SK-N-SH treated with all-trans-retinoic acid at 6 μM for 48 hours (cell line): Measurements from ENCODE around the gene ASTN2.

Experiments
- ATAC-seq: fragments of 200-7000 bp; cut with Tn5 transposase; 3 replicates; pipeline ENCODE4 v1.9.1; 2020; ENCODE audit warnings: mild to moderate bottlenecking, moderate library complexity
- BACH2 ChIP-seq: fragments of 250-450 bp; sonication (Bioruptor Pico); IDR thresholded peaks from 2 replicates; pipeline ENCODE4 v1.9.0; 2021; ENCODE audit warnings: mild to moderate bottlenecking, borderline replicate concordance
- CSDC2 ChIP-seq: fragments of 250-450 bp; sonication (Bioruptor Pico); IDR thresholded peaks from 2 replicates; pipeline ENCODE4 v1.5.0; 2020; ENCODE audit warnings: mild to moderate bottlenecking, moderate library complexity
- ESRRG ChIP-seq: fragments of 250-450 bp; sonication (Bioruptor Pico); IDR thresholded peaks from 2 replicates; pipeline ENCODE4 v1.6.1; 2021; ENCODE audit warnings: mild to moderate bottlenecking
- GLIS3 ChIP-seq: fragments of 250-450 bp; sonication (Bioruptor Pico); IDR thresholded peaks from 2 replicates; pipeline ENCODE4 v1.5.0; 2020; ENCODE audit warnings: mild to moderate bottlenecking, moderate library complexity
- ISL1 ChIP-seq: fragments of 250-450 bp; sonication (Bioruptor Pico); IDR thresholded peaks from 2 replicates; pipeline ENCODE4 v2.1.2; 2022; ENCODE audit warnings: mild to moderate bottlenecking, moderate library complexity
- OSR1 ChIP-seq: fragments of 250-450 bp; sonication (Bioruptor Pico); IDR thresholded peaks from 2 replicates; pipeline ENCODE4 v1.8.0; 2022; ENCODE audit warnings: moderate library complexity, mild to moderate bottlenecking, inconsistent platforms
- PPARA ChIP-seq: fragments of 250-450 bp; sonication (Bioruptor Pico); IDR thresholded peaks from 2 replicates; pipeline ENCODE4 v1.5.0; 2020; ENCODE audit warnings: mild to moderate bottlenecking, borderline replicate concordance
- RARB ChIP-seq: fragments of 250-450 bp; sonication (Bioruptor Pico); IDR thresholded peaks from 2 replicates; pipeline ENCODE4 v1.8.0; 2021; ENCODE audit warnings: mild to moderate bottlenecking, moderate library complexity
- SNAI2 ChIP-seq: fragments of 250-450 bp; sonication (Bioruptor Pico); IDR thresholded peaks from 2 replicates; pipeline ENCODE4 v1.5.0; 2020; ENCODE audit warnings: mild to moderate bottlenecking, moderate library complexity
- TCF4 ChIP-seq: fragments of 250-450 bp; sonication (Bioruptor Pico); IDR thresholded peaks from 2 replicates; pipeline ENCODE4 v1.8.0; 2021; ENCODE audit warnings: mild to moderate bottlenecking, moderate library complexity, borderline replicate concordance
- TOX ChIP-seq: fragments of 250-450 bp; sonication (Bioruptor Pico); IDR thresholded peaks from 2 replicates; pipeline ENCODE4 v1.8.0; 2021; ENCODE audit warnings: mild to moderate bottlenecking, moderate library complexity, borderline replicate concordance
- ZC3H10 ChIP-seq: fragments of 250-450 bp; sonication (Bioruptor Pico); IDR thresholded peaks from 2 replicates; pipeline ENCODE4 v1.5.1; 2021; ENCODE audit warnings: mild to moderate bottlenecking, moderate library complexity
- ZFP3 ChIP-seq: fragments of 250-450 bp; sonication (Bioruptor Pico); IDR thresholded peaks from 2 replicates; pipeline ENCODE4 v1.5.0; 2020; ENCODE audit warnings: mild to moderate bottlenecking, moderate library complexity
- ZFP30 ChIP-seq: fragments of 450-650 bp; formaldehyde crosslinking; IDR thresholded peaks from 2 replicates; pipeline ENCODE4 v1.5.0; 2022; ENCODE audit warnings: mild to moderate bottlenecking, moderate library complexity
- ZNF565 ChIP-seq: fragments of 450-650 bp; formaldehyde crosslinking; conservative IDR thresholded peaks from 2 replicates; pipeline ENCODE4 v1.5.0; 2020; ENCODE audit warnings: low read depth, mild to moderate bottlenecking, moderate library complexity
- ZNF70 ChIP-seq: fragments of 450-650 bp; formaldehyde crosslinking; IDR thresholded peaks from 2 replicates; pipeline ENCODE4 v1.5.0; 2020; ENCODE audit warnings: mild to moderate bottlenecking, moderate library complexity
- ZNF8 ChIP-seq: fragments of 450-650 bp; formaldehyde crosslinking; IDR thresholded peaks from 2 replicates; pipeline ENCODE4 v1.5.0; 2020; ENCODE audit warnings: mild to moderate bottlenecking, moderate library complexity
- TF ChIP-seq, protein P1 (sequence below): fragments of 250-450 bp; sonication (Bioruptor Pico); IDR thresholded peaks from 2 replicates; pipeline ENCODE4 v1.5.0; 2020; ENCODE audit warnings: mild to moderate bottlenecking, moderate library complexity
- TF ChIP-seq, protein P2 (sequence below): fragments of 250-450 bp; sonication (Bioruptor Pico); IDR thresholded peaks from 2 replicates; pipeline ENCODE4 v1.5.1; 2020; ENCODE audit warnings: low read depth, mild to moderate bottlenecking, moderate library complexity
- TF ChIP-seq, protein P3 (sequence below): fragments of 250-450 bp; sonication (Bioruptor Pico); IDR thresholded peaks from 2 replicates; pipeline ENCODE4 v1.8.0; 2020; ENCODE audit warnings: mild to moderate bottlenecking, moderate library complexity, borderline replicate concordance
- TF ChIP-seq, protein P4 (sequence below): fragments of 250-450 bp; sonication (Bioruptor Pico); IDR thresholded peaks from 2 replicates; pipeline ENCODE4 v1.8.0; 2021; ENCODE audit warnings: low read depth, mild to moderate bottlenecking, moderate library complexity, borderline replicate concordance
- TF ChIP-seq, protein P5 (sequence below): fragments of 250-450 bp; sonication (Bioruptor Pico); IDR thresholded peaks from 2 replicates; pipeline ENCODE4 v1.5.1; 2021; ENCODE audit warnings: mild to moderate bottlenecking, moderate library complexity

The ASTN2 gene

DNA sequence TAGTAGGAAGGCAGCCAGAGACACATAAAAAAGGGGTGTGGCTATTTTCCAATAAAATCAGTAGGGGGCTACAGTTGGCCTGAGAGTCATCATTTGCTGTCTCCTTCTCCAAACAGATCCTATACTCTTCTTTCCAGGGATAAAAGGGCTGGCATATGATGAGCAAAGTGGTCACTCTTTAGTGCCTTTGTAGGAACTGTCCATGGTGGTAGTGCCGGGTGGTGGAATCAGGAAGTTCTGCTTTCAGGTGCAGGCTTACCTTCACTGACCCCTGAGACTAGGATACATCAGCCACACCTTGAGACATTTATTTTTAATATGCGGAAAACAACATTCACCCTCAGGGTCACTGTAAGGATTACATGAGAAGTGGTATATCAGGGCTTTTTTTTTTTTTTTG lies 80.8 kb downstream of the ASTN2 start:
- TF ChIP-seq TOX: no peak
- TF ChIP-seq SNAI2 (CRISPR knock-in tag): no peak
- no peak for TF ChIP-seq ZC3H10
- no peak for TF ChIP-seq ZNF8 (CRISPR knock-in tag)
- TF ChIP-seq ZFP3 (CRISPR knock-in tag): no peak
- TF ChIP-seq, protein P1, sequence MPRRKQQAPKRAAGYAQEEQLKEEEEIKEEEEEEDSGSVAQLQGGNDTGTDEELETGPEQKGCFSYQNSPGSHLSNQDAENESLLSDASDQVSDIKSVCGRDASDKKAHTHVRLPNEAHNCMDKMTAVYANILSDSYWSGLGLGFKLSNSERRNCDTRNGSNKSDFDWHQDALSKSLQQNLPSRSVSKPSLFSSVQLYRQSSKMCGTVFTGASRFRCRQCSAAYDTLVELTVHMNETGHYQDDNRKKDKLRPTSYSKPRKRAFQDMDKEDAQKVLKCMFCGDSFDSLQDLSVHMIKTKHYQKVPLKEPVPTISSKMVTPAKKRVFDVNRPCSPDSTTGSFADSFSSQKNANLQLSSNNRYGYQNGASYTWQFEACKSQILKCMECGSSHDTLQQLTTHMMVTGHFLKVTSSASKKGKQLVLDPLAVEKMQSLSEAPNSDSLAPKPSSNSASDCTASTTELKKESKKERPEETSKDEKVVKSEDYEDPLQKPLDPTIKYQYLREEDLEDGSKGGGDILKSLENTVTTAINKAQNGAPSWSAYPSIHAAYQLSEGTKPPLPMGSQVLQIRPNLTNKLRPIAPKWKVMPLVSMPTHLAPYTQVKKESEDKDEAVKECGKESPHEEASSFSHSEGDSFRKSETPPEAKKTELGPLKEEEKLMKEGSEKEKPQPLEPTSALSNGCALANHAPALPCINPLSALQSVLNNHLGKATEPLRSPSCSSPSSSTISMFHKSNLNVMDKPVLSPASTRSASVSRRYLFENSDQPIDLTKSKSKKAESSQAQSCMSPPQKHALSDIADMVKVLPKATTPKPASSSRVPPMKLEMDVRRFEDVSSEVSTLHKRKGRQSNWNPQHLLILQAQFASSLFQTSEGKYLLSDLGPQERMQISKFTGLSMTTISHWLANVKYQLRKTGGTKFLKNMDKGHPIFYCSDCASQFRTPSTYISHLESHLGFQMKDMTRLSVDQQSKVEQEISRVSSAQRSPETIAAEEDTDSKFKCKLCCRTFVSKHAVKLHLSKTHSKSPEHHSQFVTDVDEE: no peak
- no peak for TF ChIP-seq ZNF70 (CRISPR knock-in tag)
- no peak for TF ChIP-seq RARB (CRISPR knock-in tag)
- no peak for TF ChIP-seq ZNF565 (CRISPR knock-in tag)
- no peak for TF ChIP-seq GLIS3 (CRISPR knock-in tag)
- TF ChIP-seq ZFP30 (CRISPR knock-in tag): no peak
- no peak for TF ChIP-seq OSR1
- no peak for TF ChIP-seq CSDC2 (CRISPR knock-in tag)
- TF ChIP-seq, protein P2, sequence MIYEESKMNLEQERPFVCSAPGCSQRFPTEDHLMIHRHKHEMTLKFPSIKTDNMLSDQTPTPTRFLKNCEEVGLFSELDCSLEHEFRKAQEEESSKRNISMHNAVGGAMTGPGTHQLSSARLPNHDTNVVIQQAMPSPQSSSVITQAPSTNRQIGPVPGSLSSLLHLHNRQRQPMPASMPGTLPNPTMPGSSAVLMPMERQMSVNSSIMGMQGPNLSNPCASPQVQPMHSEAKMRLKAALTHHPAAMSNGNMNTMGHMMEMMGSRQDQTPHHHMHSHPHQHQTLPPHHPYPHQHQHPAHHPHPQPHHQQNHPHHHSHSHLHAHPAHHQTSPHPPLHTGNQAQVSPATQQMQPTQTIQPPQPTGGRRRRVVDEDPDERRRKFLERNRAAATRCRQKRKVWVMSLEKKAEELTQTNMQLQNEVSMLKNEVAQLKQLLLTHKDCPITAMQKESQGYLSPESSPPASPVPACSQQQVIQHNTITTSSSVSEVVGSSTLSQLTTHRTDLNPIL (CRISPR knock-in tag): no peak
- TF ChIP-seq, protein P3, sequence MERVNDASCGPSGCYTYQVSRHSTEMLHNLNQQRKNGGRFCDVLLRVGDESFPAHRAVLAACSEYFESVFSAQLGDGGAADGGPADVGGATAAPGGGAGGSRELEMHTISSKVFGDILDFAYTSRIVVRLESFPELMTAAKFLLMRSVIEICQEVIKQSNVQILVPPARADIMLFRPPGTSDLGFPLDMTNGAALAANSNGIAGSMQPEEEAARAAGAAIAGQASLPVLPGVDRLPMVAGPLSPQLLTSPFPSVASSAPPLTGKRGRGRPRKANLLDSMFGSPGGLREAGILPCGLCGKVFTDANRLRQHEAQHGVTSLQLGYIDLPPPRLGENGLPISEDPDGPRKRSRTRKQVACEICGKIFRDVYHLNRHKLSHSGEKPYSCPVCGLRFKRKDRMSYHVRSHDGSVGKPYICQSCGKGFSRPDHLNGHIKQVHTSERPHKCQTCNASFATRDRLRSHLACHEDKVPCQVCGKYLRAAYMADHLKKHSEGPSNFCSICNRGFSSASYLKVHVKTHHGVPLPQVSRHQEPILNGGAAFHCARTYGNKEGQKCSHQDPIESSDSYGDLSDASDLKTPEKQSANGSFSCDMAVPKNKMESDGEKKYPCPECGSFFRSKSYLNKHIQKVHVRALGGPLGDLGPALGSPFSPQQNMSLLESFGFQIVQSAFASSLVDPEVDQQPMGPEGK: no peak
- TF ChIP-seq PPARA: no peak
- TF ChIP-seq BACH2 (CRISPR knock-in tag): no peak
- no peak for TF ChIP-seq TCF4
- no peak for TF ChIP-seq ISL1 (CRISPR knock-in tag)
- TF ChIP-seq, protein P4, sequence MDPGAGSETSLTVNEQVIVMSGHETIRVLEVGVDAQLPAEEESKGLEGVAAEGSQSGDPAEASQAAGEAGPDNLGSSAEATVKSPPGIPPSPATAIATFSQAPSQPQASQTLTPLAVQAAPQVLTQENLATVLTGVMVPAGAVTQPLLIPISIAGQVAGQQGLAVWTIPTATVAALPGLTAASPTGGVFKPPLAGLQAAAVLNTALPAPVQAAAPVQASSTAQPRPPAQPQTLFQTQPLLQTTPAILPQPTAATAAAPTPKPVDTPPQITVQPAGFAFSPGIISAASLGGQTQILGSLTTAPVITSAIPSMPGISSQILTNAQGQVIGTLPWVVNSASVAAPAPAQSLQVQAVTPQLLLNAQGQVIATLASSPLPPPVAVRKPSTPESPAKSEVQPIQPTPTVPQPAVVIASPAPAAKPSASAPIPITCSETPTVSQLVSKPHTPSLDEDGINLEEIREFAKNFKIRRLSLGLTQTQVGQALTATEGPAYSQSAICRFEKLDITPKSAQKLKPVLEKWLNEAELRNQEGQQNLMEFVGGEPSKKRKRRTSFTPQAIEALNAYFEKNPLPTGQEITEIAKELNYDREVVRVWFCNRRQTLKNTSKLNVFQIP (CRISPR knock-in tag): no peak
- ATAC-seq: no peak

DNA sequence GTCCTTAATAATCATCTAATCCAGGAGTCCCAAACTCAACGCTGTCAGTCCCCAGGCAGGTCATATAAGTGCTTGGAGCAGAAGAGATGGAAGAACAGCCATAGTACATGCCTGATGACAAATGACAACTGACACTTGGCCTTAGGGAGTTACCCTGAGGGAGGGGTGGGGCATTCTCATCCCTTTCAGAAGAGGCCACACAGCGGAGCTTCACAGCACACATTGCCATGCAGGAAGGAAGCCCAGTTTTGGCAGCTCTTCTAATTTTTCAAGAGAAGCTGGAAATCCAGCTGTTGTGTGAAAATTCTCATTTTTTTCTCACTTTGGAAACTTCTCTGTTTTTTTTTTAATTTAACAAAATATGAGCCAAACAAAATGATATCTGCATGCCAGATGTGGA lies 89.0 kb downstream of the ASTN2 start:
- TF ChIP-seq, protein P5, sequence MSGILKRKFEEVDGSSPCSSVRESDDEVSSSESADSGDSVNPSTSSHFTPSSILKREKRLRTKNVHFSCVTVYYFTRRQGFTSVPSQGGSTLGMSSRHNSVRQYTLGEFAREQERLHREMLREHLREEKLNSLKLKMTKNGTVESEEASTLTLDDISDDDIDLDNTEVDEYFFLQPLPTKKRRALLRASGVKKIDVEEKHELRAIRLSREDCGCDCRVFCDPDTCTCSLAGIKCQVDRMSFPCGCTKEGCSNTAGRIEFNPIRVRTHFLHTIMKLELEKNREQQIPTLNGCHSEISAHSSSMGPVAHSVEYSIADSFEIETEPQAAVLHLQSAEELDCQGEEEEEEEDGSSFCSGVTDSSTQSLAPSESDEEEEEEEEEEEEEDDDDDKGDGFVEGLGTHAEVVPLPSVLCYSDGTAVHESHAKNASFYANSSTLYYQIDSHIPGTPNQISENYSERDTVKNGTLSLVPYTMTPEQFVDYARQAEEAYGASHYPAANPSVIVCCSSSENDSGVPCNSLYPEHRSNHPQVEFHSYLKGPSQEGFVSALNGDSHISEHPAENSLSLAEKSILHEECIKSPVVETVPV (CRISPR knock-in tag): no peak
- TF ChIP-seq, protein P4 (CRISPR knock-in tag): no peak
- TF ChIP-seq ZFP3 (CRISPR knock-in tag): no peak
- TF ChIP-seq ISL1 (CRISPR knock-in tag): no peak
- TF ChIP-seq BACH2 (CRISPR knock-in tag): no peak
- no peak for TF ChIP-seq ZNF70 (CRISPR knock-in tag)
- TF ChIP-seq RARB (CRISPR knock-in tag): no peak
- TF ChIP-seq, protein P1: no peak
- TF ChIP-seq SNAI2 (CRISPR knock-in tag): no peak
- no peak for TF ChIP-seq ESRRG (CRISPR knock-in tag)
- TF ChIP-seq CSDC2 (CRISPR knock-in tag): no peak
- TF ChIP-seq, protein P3: no peak
- TF ChIP-seq TOX: no peak
- no peak for ATAC-seq
